BLaER1 treated with 17β-estradiol and CSF1 and Interleukin-3, amounts not matched to agents 10 nM and 100 nM (cell line): Measurements from ENCODE around the gene OVOL2.

Source experiments
- H3K27ac ChIP-seq, 11 experiments: shearing (Covaris generic); formaldehyde crosslinking; 2 replicates each; pipeline ENCODE4 v1.8.1; 2022
- H3K27me3 ChIP-seq, 11 experiments: shearing (Covaris generic); formaldehyde crosslinking; 2 replicates each; pipeline ENCODE4 v1.8.1; 2022
- H3K36me3 ChIP-seq, 11 experiments: shearing (Covaris generic); formaldehyde crosslinking; 2 replicates each; pipeline ENCODE4 v1.8.1; 2022
- H3K4me1 ChIP-seq, 10 experiments: shearing (Covaris generic); formaldehyde crosslinking; 2 replicates each; pipeline ENCODE4 v1.8.1; 2022
- H3K4me2 ChIP-seq, 11 experiments: shearing (Covaris generic); formaldehyde crosslinking; 2 replicates each; pipeline ENCODE4 v1.8.1; 2022
- H3K4me3 ChIP-seq, 10 experiments: shearing (Covaris generic); formaldehyde crosslinking; 2 replicates each; pipeline ENCODE4 v1.8.1; 2022
- H3K9ac ChIP-seq, 11 experiments: shearing (Covaris generic); formaldehyde crosslinking; 2 replicates each; pipeline ENCODE4 v1.8.1; 2022
- H3K9me3 ChIP-seq, 11 experiments: shearing (Covaris generic); formaldehyde crosslinking; replicated peaks in 1 of 11; 2 replicates each; pipeline ENCODE4 v1.8.1; 2022
- H4K20me1 ChIP-seq, 11 experiments: shearing (Covaris generic); formaldehyde crosslinking; 2 replicates each; pipeline ENCODE4 v1.8.1; 2022
- Cebpa-rat ChIP-seq, 11 experiments: shearing (Covaris generic); IDR thresholded peaks; 2 replicates each; pipeline ENCODE4 v1.8.1; 2022

The OVOL2 gene

GRCh38 chr20:18007534-18008292 lies 50.0 kb downstream of the OVOL2 start:
- Histone ChIP-seq H3K9me3 (no peaks in the 10 kb centered on the region), H3K27ac (no peak overlapping the region), H4K20me1 (no peaks in the 10 kb centered on the region), H3K4me3 (no peak overlapping the region), H3K36me3 (no peaks in the 10 kb centered on the region), H3K4me2 (no peak overlapping the region), H3K9ac (no peak overlapping the region), H3K27me3 (no peaks in the 10 kb centered on the region), H3K4me1 (peaks cover 0 to 21% (median 8%) of the 10 kb centered on the region in 10 experiments; a peak in 11 of 20 replicates)
- TF ChIP-seq Cebpa-rat (IDR thresholded peaks at IDR 0.05): no peak

DNA sequence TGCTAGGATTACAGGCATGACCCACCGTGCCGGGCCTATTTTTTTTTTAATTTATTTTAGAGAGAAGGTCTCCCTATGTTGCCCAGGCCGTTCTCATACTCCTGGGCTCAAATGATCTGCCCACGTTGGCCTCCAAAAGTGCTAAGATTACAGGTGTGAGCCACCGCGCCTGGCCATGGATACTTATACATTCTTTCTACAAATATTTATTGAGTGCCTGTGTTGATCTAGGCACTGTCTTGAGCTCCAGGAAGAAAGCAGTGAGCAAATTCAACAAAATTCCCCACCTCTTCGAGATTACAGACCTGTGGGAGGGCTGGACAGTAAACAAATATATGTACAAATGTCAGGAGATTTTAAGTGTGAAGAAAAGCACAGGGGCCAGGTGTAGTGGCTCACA lies 51.0 kb downstream of the OVOL2 start:
- TF ChIP-seq Cebpa-rat (IDR thresholded peaks at IDR 0.05): no peak
- no peak overlapping the region for H3K4me2 ChIP-seq
- no peaks in the 10 kb centered on the region for H4K20me1 ChIP-seq
- no peak overlapping the region for H3K9ac ChIP-seq
- no peaks in the 10 kb centered on the region for H3K36me3 ChIP-seq
- peaks cover 0 to 21% (median 8%) of the 10 kb centered on the region in 10 experiments; a peak in 11 of 20 replicates for H3K4me1 ChIP-seq
- H3K9me3 ChIP-seq: no peaks in the 10 kb centered on the region
- H3K27me3 ChIP-seq: no peaks in the 10 kb centered on the region
- H3K4me3 ChIP-seq: no peak overlapping the region
- no peak overlapping the region for H3K27ac ChIP-seq

- H4K20me1 ChIP-seq: no peaks in the 10 kb centered on the region
- H3K9ac ChIP-seq: no peak overlapping the region
- no peak overlapping the region for H3K4me2 ChIP-seq
- no peak for TF ChIP-seq Cebpa-rat (IDR thresholded peaks at IDR 0.05)
- H3K4me3 ChIP-seq: no peak overlapping the region
- no peaks in the 10 kb centered on the region for H3K27me3 ChIP-seq
- peaks cover 0 to 21% (median 8%) of the 10 kb centered on the region in 10 experiments; a peak in 11 of 20 replicates for H3K4me1 ChIP-seq
- H3K36me3 ChIP-seq: no peaks in the 10 kb centered on the region
- no peak overlapping the region for H3K27ac ChIP-seq
- no peaks in the 10 kb centered on the region for H3K9me3 ChIP-seq
These were observed 51.7 kb downstream of the OVOL2 start for GRCh38 chr20:18005990-18006364.

DNA sequence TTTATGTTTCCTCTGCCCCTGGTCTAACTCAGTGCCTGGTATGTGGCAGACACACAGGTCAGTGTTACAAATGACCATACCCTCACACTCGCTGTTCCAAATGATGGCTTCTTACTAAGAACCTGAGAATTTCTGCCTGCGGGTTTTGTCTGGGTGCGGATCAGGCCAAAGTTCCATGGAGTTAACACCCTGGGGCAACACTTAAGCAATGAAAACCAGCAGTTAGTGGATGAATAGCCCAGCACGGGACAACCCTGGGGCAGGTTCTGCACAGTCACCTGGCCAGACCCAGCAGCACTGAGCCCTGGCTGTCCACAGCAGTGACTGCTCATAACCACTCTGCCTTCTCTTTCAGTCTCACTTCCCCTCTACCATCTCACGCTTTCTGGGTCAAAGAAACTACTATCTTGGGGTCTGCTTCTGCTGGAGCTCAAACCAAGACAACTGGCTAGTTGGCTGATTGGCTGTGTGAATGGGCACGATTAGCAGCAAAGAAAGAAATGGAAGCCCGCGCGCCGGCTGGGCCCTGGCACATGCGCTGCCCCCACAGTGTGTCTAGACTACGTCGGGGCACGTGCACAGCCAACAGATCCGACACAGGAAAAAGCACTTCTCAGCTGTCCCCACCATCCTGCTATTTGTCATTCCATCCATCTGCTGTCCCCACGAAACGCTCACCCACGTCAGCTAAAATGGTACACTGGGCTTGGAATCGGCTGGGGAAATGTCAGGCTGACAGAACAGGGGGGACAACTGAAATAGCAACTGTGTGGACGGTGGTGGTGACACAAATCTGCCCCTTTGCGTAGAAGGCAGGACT lies 52.3 kb downstream of the OVOL2 start:
- Histone ChIP-seq H3K4me3 (no peak overlapping the region), H3K36me3 (no peaks in the 10 kb centered on the region), H3K4me2 (peak overlapping the region in 2 of 11 experiments; percentile 12; a peak in 1 of 22 replicates), H3K27me3 (no peaks in the 10 kb centered on the region), H3K9ac (no peak overlapping the region), H3K27ac (no peak overlapping the region), H3K4me1 (peaks cover 0 to 21% (median 8%) of the 10 kb centered on the region in 10 experiments; a peak in 11 of 20 replicates), H4K20me1 (no peaks in the 10 kb centered on the region), H3K9me3 (no peaks in the 10 kb centered on the region)
- no peak for TF ChIP-seq Cebpa-rat (IDR thresholded peaks at IDR 0.05)

GRCh38 chr20:18004384-18005031 lies 53.2 kb downstream of the OVOL2 start:
- Histone ChIP-seq H3K9ac (no peak overlapping the region), H3K4me1 (peaks cover 0 to 21% (median 8%) of the 10 kb centered on the region in 10 experiments; a peak in 11 of 20 replicates), H3K4me3 (no peak overlapping the region), H3K4me2 (0 out of 22 replicates have a peak overlapping the region, but pooled peaks of 2 of the 11 experiments have one; percentile 12), H3K27ac (no peak overlapping the region), H4K20me1 (no peaks in the 10 kb centered on the region), H3K36me3 (no peaks in the 10 kb centered on the region), H3K27me3 (no peaks in the 10 kb centered on the region), H3K9me3 (no peaks in the 10 kb centered on the region)
- TF ChIP-seq Cebpa-rat (IDR thresholded peaks at IDR 0.05): no peak

- Histone ChIP-seq H3K4me1 (peaks cover 0 to 21% (median 8%) of the 10 kb centered on the region in 10 experiments; a peak in 11 of 20 replicates), H3K4me2 (peak overlapping the region in 4 of 11 experiments; percentile 14 to 53 (median 23); a peak in 4 of 22 replicates), H3K27me3 (no peaks in the 10 kb centered on the region), H3K36me3 (no peaks in the 10 kb centered on the region), H3K4me3 (no peak overlapping the region), H3K9me3 (no peaks in the 10 kb centered on the region), H3K9ac (no peak overlapping the region), H4K20me1 (no peaks in the 10 kb centered on the region), H3K27ac (no peak overlapping the region)
- TF ChIP-seq Cebpa-rat (IDR thresholded peaks at IDR 0.05): no peak
These were observed 53.8 kb downstream of the OVOL2 start for GRCh38 chr20:18003897-18004296.

- Histone ChIP-seq H3K9ac (no peak overlapping the region), H3K27ac (no peak overlapping the region), H3K9me3 (no peaks in the 10 kb centered on the region), H3K27me3 (no peaks in the 10 kb centered on the region), H3K4me1 (peaks cover 4 to 27% (median 12%) of the 10 kb centered on the region in 10 experiments; a peak in 15 of 20 replicates), H3K4me2 (no peak overlapping the region), H3K36me3 (no peaks in the 10 kb centered on the region), H3K4me3 (no peak overlapping the region), H4K20me1 (no peaks in the 10 kb centered on the region)
- no peak for TF ChIP-seq Cebpa-rat (IDR thresholded peaks at IDR 0.05)
These were observed 56.4 kb downstream of the OVOL2 start for GRCh38 chr20:18001131-18001921.

- Histone ChIP-seq H4K20me1 (no peaks in the 10 kb centered on the region), H3K4me2 (no peak overlapping the region), H3K9ac (no peak overlapping the region), H3K36me3 (no peaks in the 10 kb centered on the region), H3K27me3 (no peaks in the 10 kb centered on the region), H3K27ac (no peak overlapping the region), H3K9me3 (no peaks in the 10 kb centered on the region), H3K4me3 (no peak overlapping the region), H3K4me1 (peaks cover 9 to 23% (median 16%) of the 10 kb centered on the region in 10 experiments; a peak in 19 of 20 replicates)
- TF ChIP-seq Cebpa-rat (IDR thresholded peaks at IDR 0.05): no peak
These were observed 58.1 kb downstream of the OVOL2 start for GRCh38 chr20:17999566-17999965.
